Retina (tissue), 1 donor: ENCODE data around the gene PPME1.

Experiments used
- DNase-seq: peaks from one replicate; pipeline ENCODE4 v3.0.0-alpha.2; 2016

PPME1 gene

GRCh38 chr11:74282914-74283371 is 111.9 kb downstream of the PPME1 start:
- no peak for DNase-seq

DNA sequence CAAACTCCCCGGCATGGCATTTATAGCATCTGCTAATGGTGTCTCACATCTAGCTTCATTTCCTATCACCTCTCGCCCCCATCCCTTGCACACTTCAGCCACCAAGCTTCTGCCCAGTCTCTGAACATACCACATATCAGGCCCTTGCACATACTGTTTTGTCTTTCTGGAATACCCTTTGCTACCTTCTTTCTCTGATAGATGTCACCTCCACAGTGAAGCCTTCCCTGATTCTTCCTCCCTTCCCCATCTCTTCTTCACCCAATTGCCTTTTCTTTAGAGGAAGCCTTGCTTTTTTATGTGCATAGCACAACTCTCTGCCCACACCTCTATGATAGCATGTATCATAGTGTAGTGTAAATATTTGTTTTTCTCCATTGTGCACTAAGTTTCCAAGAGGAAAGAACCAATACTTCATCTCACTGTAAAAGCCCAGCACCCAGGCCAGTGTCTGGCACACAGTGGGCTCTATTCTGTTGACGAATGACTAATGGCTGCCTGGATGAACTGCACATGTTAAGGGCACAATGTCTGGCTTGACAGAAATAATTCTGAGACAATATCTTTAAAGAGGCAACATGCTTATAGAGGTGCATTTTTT is 112.6 kb downstream of the PPME1 start:
- DNase-seq: no peak

DNA sequence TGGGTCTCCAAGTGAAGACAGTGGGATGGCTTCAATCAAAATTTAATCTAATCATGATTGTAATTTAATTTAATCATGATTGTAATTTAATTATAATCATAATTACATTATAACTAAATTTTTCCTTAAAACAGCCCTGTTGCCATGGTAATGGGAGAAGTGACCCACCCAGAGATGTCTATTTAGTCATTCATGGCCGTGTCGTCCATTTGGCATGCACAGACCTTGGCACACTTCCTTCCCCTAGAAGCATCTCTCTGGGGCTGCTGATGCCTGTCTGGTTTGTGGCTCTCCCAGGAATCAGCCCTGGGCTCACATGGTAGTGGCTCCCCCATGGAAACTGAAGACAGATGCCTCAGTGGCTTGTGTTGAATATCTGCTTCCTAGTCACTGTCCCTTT is 113.4 kb downstream of the PPME1 start:
- no peak for DNase-seq

GRCh38 chr11:74288161-74288560 is 117.1 kb downstream of the PPME1 start:
- no peak for DNase-seq

DNA sequence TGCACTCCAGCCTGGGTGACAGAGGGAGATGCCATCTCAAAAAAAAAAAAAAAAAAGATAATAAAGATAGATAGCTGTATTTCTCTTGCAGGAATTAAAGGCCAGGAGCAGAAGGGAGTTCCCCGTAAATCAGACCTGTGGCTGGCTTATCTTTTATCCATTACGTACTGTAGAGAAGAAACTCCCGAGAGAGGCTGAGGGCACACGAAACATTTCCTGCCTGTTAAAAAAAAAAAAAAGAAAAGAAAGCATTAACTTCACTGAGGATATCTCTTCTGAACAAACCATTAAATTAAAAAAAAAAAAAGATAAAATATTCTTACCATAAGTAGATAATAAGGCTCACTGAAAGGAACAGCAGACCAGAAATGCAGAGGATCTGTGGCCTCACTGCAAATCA is 117.8 kb downstream of the PPME1 start:
- no peak for DNase-seq

GRCh38 chr11:74297484-74297883 is 126.4 kb downstream of the PPME1 start:
- no peak for DNase-seq

- no peak for DNase-seq
Observed at GRCh38 chr11:74299015-74299414, 127.9 kb downstream of the PPME1 start.
